DOHH2 (cell line): ENCODE results near the gene BICDL1.

Experiments used
- EZH2phosphoT487 ChIP-seq: fragments of 200-600 bp; sonication (generic); IDR thresholded peaks from 2 replicates; pipeline ENCODE4 v1.6.1; 2017; ENCODE audit warnings: borderline replicate concordance, mild to moderate bottlenecking, antibody characterized with exemption, low read length, moderate library complexity, mixed read lengths
- TF ChIP-seq, protein P1 (sequence below): fragments of 200-600 bp; sonication (generic); IDR thresholded peaks from one replicate; pipeline ENCODE4 v1.5.1; 2014; ENCODE audit warnings: antibody characterized with exemption, mild to moderate bottlenecking, low read depth, low read length; ENCODE audit not compliant: poor library complexity, severe bottlenecking

DNA sequence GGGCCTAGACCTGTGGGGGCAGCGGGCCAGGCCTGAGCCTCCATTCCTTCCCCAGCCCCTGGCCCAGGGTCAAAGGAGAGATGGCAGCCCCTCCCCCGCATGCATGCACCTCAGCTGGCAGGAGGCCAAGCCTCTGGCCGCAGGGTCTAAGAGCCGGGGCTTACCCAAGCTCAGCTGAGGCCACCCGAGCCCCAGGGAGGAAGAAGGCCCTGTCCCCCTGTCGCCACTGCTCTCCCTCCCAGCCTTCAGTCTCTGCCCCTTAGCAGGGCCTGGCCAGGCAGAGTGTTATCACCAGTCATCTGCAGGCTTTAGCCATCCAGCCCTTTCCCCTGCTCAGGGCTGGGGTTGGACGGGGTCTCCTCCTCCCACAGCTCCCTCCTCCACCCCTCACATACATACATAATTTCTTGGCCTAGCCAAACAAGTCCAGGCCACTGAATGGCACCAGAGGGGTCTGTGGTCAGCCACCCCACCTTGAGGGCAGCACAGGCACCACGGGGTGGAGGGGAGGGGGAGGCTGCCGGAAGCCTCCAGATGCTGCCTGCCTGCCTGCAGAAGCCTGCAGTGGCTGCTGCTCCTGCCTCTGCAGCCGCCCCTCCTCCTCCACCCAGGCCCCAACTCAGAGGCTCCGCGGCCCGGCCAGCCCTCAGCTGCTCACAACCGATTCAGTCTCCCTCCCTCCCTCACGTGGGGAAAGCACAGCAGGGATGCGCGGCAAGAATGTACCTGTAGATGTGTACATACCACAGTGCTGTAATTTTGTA lies 104.7 kb downstream of the BICDL1 start:
- TF ChIP-seq, protein P1, sequence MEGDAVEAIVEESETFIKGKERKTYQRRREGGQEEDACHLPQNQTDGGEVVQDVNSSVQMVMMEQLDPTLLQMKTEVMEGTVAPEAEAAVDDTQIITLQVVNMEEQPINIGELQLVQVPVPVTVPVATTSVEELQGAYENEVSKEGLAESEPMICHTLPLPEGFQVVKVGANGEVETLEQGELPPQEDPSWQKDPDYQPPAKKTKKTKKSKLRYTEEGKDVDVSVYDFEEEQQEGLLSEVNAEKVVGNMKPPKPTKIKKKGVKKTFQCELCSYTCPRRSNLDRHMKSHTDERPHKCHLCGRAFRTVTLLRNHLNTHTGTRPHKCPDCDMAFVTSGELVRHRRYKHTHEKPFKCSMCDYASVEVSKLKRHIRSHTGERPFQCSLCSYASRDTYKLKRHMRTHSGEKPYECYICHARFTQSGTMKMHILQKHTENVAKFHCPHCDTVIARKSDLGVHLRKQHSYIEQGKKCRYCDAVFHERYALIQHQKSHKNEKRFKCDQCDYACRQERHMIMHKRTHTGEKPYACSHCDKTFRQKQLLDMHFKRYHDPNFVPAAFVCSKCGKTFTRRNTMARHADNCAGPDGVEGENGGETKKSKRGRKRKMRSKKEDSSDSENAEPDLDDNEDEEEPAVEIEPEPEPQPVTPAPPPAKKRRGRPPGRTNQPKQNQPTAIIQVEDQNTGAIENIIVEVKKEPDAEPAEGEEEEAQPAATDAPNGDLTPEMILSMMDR, result no peak
- no peak for TF ChIP-seq EZH2phosphoT487
